SK-N-SH treated with all-trans-retinoic acid at 6 μM for 48 hours (cell line): ENCODE data around the gene TEX13A.

Source experiments
- ATAC-seq: fragments of 200-7000 bp; cut with Tn5 transposase; 3 replicates; pipeline ENCODE4 v1.9.1; 2020; ENCODE audit warnings: mild to moderate bottlenecking, moderate library complexity
- ARNTL ChIP-seq: fragments of 450-650 bp; formaldehyde crosslinking; IDR thresholded peaks from 2 replicates; pipeline ENCODE4 v1.5.0; 2020; ENCODE audit warnings: low read depth, mild to moderate bottlenecking, moderate library complexity, borderline replicate concordance
- BACH2 ChIP-seq: fragments of 250-450 bp; sonication (Bioruptor Pico); IDR thresholded peaks from 2 replicates; pipeline ENCODE4 v1.9.0; 2021; ENCODE audit warnings: mild to moderate bottlenecking, borderline replicate concordance
- CREB5 ChIP-seq: fragments of 250-450 bp; sonication (Bioruptor Pico); IDR thresholded peaks from 2 replicates; pipeline ENCODE4 v1.5.1; 2020; ENCODE audit warnings: low read depth, mild to moderate bottlenecking, moderate library complexity
- CSDC2 ChIP-seq: fragments of 250-450 bp; sonication (Bioruptor Pico); IDR thresholded peaks from 2 replicates; pipeline ENCODE4 v1.5.0; 2020; ENCODE audit warnings: mild to moderate bottlenecking, moderate library complexity
- CSRNP3 ChIP-seq: fragments of 250-450 bp; sonication (Bioruptor Pico); IDR thresholded peaks from 2 replicates; pipeline ENCODE4 v1.5.1; 2021; ENCODE audit warnings: mild to moderate bottlenecking, moderate library complexity
- ESRRG ChIP-seq: fragments of 250-450 bp; sonication (Bioruptor Pico); IDR thresholded peaks from 2 replicates; pipeline ENCODE4 v1.6.1; 2021; ENCODE audit warnings: mild to moderate bottlenecking
- ISL1 ChIP-seq: fragments of 250-450 bp; sonication (Bioruptor Pico); IDR thresholded peaks from 2 replicates; pipeline ENCODE4 v2.1.2; 2022; ENCODE audit warnings: mild to moderate bottlenecking, moderate library complexity
- OSR1 ChIP-seq: fragments of 250-450 bp; sonication (Bioruptor Pico); IDR thresholded peaks from 2 replicates; pipeline ENCODE4 v1.8.0; 2022; ENCODE audit warnings: moderate library complexity, mild to moderate bottlenecking, inconsistent platforms
- PATZ1 ChIP-seq: fragments of 250-450 bp; sonication (Bioruptor Pico); IDR thresholded peaks from 2 replicates; pipeline ENCODE4 v1.8.0; 2020; ENCODE audit warnings: mild to moderate bottlenecking, moderate library complexity, borderline replicate concordance
- PPARA ChIP-seq: fragments of 250-450 bp; sonication (Bioruptor Pico); IDR thresholded peaks from 2 replicates; pipeline ENCODE4 v1.5.0; 2020; ENCODE audit warnings: mild to moderate bottlenecking, borderline replicate concordance
- RARB ChIP-seq: fragments of 250-450 bp; sonication (Bioruptor Pico); IDR thresholded peaks from 2 replicates; pipeline ENCODE4 v1.8.0; 2021; ENCODE audit warnings: mild to moderate bottlenecking, moderate library complexity
- SNAI2 ChIP-seq: fragments of 250-450 bp; sonication (Bioruptor Pico); IDR thresholded peaks from 2 replicates; pipeline ENCODE4 v1.5.0; 2020; ENCODE audit warnings: mild to moderate bottlenecking, moderate library complexity
- TCF4 ChIP-seq: fragments of 250-450 bp; sonication (Bioruptor Pico); IDR thresholded peaks from 2 replicates; pipeline ENCODE4 v1.8.0; 2021; ENCODE audit warnings: mild to moderate bottlenecking, moderate library complexity, borderline replicate concordance
- TOX ChIP-seq: fragments of 250-450 bp; sonication (Bioruptor Pico); IDR thresholded peaks from 2 replicates; pipeline ENCODE4 v1.8.0; 2021; ENCODE audit warnings: mild to moderate bottlenecking, moderate library complexity, borderline replicate concordance
- TSHZ2 ChIP-seq: fragments of 250-450 bp; sonication (Bioruptor Pico); IDR thresholded peaks from 2 replicates; pipeline ENCODE4 v1.5.0; 2020; ENCODE audit warnings: mild to moderate bottlenecking, moderate library complexity
- ZC3H10 ChIP-seq: fragments of 250-450 bp; sonication (Bioruptor Pico); IDR thresholded peaks from 2 replicates; pipeline ENCODE4 v1.5.1; 2021; ENCODE audit warnings: mild to moderate bottlenecking, moderate library complexity
- ZFP3 ChIP-seq: fragments of 250-450 bp; sonication (Bioruptor Pico); IDR thresholded peaks from 2 replicates; pipeline ENCODE4 v1.5.0; 2020; ENCODE audit warnings: mild to moderate bottlenecking, moderate library complexity
- ZFP30 ChIP-seq: fragments of 450-650 bp; formaldehyde crosslinking; IDR thresholded peaks from 2 replicates; pipeline ENCODE4 v1.5.0; 2022; ENCODE audit warnings: mild to moderate bottlenecking, moderate library complexity
- ZNF565 ChIP-seq: fragments of 450-650 bp; formaldehyde crosslinking; conservative IDR thresholded peaks from 2 replicates; pipeline ENCODE4 v1.5.0; 2020; ENCODE audit warnings: low read depth, mild to moderate bottlenecking, moderate library complexity
- ZNF70 ChIP-seq: fragments of 450-650 bp; formaldehyde crosslinking; IDR thresholded peaks from 2 replicates; pipeline ENCODE4 v1.5.0; 2020; ENCODE audit warnings: mild to moderate bottlenecking, moderate library complexity
- ZNF8 ChIP-seq: fragments of 450-650 bp; formaldehyde crosslinking; IDR thresholded peaks from 2 replicates; pipeline ENCODE4 v1.5.0; 2020; ENCODE audit warnings: mild to moderate bottlenecking, moderate library complexity

Gene TEX13A

GRCh38 chrX:105220636-105221035, at the start of gene TEX13A:
Gene TEX13A (minus strand): TSS chrX:105220694. CDS start chrX:105220397, 297 bp downstream.
- TF ChIP-seq CREB5 (CRISPR knock-in tag): no peak
- no peak for TF ChIP-seq TCF4 (CRISPR knock-in tag)
- TF ChIP-seq ZNF8 (CRISPR knock-in tag): no peak
- no peak for TF ChIP-seq TOX
- TF ChIP-seq ZNF70 (CRISPR knock-in tag): no peak
- TF ChIP-seq ESRRG (CRISPR knock-in tag): no peak
- TF ChIP-seq OSR1 (CRISPR knock-in tag): no peak
- no peak for TF ChIP-seq ARNTL
- no peak for TF ChIP-seq ZC3H10 (CRISPR knock-in tag)
- no peak for TF ChIP-seq ISL1
- no peak for TF ChIP-seq PATZ1
- TF ChIP-seq RARB: no peak
- TF ChIP-seq CSRNP3 (CRISPR knock-in tag): no peak
- no peak for TF ChIP-seq ZFP30 (CRISPR knock-in tag)
- no peak for ATAC-seq

- no peak for TF ChIP-seq ZNF8 (CRISPR knock-in tag)
- no peak for ATAC-seq
Observed at GRCh38 chrX:105269386-105269785, 48.9 kb upstream of the TEX13A start.

- TF ChIP-seq TOX: no peak
- TF ChIP-seq ESRRG (CRISPR knock-in tag): no peak
- ATAC-seq: no peak
Observed at GRCh38 chrX:105267167-105267566, 46.7 kb upstream of the TEX13A start.

GRCh38 chrX:105266456-105266855, 46.0 kb upstream of the TEX13A start:
- TF ChIP-seq CREB5 (CRISPR knock-in tag) (no peak), CSRNP3 (CRISPR knock-in tag) (no peak), PPARA (no peak), ARNTL (no peak), ESRRG (CRISPR knock-in tag) (no peak), CSDC2 (CRISPR knock-in tag) (no peak), BACH2 (CRISPR knock-in tag) (no peak)
- ATAC-seq: no peak

- no peak for ATAC-seq
- TF ChIP-seq ZNF565 (CRISPR knock-in tag) (no peak), TOX (no peak), ESRRG (CRISPR knock-in tag) (no peak), TSHZ2 (no peak), RARB (no peak), PATZ1 (no peak), CSDC2 (CRISPR knock-in tag) (no peak), ZC3H10 (CRISPR knock-in tag) (no peak), SNAI2 (CRISPR knock-in tag) (no peak), BACH2 (CRISPR knock-in tag) (no peak), ISL1 (no peak), ZNF8 (CRISPR knock-in tag) (no peak), ARNTL (no peak), ZNF70 (CRISPR knock-in tag) (no peak), ZFP3 (CRISPR knock-in tag) (no peak)
Observed at GRCh38 chrX:105265093-105265492, 44.6 kb upstream of the TEX13A start.
